WTC11 (cell line): ENCODE data around the gene PRKAG2. TPM values are rescaled to one million over a fixed set of nuclear protein-coding genes. Genes with fewer than 3 reads are reported as not detected.

Experiments used
- ATAC-seq: fragments of 200-7000 bp; cut with Tn5 transposase; 2 replicates; pipeline ENCODE4 v1.10.0; 2021; ENCODE audit warnings: mild to moderate bottlenecking, moderate library complexity
- CTCF ChIA-PET: fragments of 300-600 bp; sonication (Branson Sonifier 250); formaldehyde crosslinking; loops from one replicate; lab custom pipeline; 2021; ENCODE audit warnings: antibody characterized with exemption; lab: Charles Lee
- POLR2A ChIA-PET: fragments of 350-600 bp; sonication (Branson Sonifier 250); formaldehyde crosslinking; loops from one replicate; lab custom pipeline; 2021; ENCODE audit warnings: antibody characterized with exemption; lab: Charles Lee
- DNase-seq: peaks from one replicate; pipeline ENCODE4 v3.0.0; 2021; ENCODE audit warnings: low spot score
- H3K27ac Mint-ChIP-seq: 2 replicates; pipeline ENCODE4 v1.8.0; 2021; ENCODE audit warnings: mixed read lengths
- H3K27me3 Mint-ChIP-seq: 2 replicates; pipeline ENCODE4 v1.8.0; 2021; ENCODE audit warnings: low read depth, mild to moderate bottlenecking, moderate library complexity, mixed read lengths
- H3K36me3 Mint-ChIP-seq: 2 replicates; pipeline ENCODE4 v1.8.0; 2021; ENCODE audit warnings: mixed read lengths
- H3K4me1 Mint-ChIP-seq: 2 replicates; pipeline ENCODE4 v1.8.0; 2022; ENCODE audit warnings: mixed read lengths
- H3K4me3 Mint-ChIP-seq: 2 replicates; pipeline ENCODE4 v1.8.0; 2021; ENCODE audit warnings: mild to moderate bottlenecking, moderate library complexity, mixed read lengths
- H3K9me3 Mint-ChIP-seq: 2 replicates; pipeline ENCODE4 v1.8.0; 2021; ENCODE audit warnings: mixed read lengths
- ELF4 ChIP-seq: sonication (generic); formaldehyde crosslinking; IDR thresholded peaks from 2 replicates; pipeline ENCODE4 v1.8.1; 2022; ENCODE audit warnings: low read depth, mild to moderate bottlenecking, moderate library complexity, missing genetic modification reagents
- EMX1 ChIP-seq: fragments of 250-450 bp; sonication (Bioruptor Pico); IDR thresholded peaks from 2 replicates; pipeline ENCODE4 v1.8.0; 2021; ENCODE audit warnings: mild to moderate bottlenecking
- NR3C1 ChIP-seq: sonication (generic); formaldehyde crosslinking; conservative IDR thresholded peaks from 2 replicates; pipeline ENCODE4 v1.8.1; 2023; ENCODE audit warnings: low read depth, mild to moderate bottlenecking, missing genetic modification reagents
- PRRX2 ChIP-seq: fragments of 250-450 bp; sonication (Bioruptor Pico); IDR thresholded peaks from 2 replicates; pipeline ENCODE4 v1.8.0; 2021; ENCODE audit warnings: mild to moderate bottlenecking
- RORB ChIP-seq: fragments of 250-450 bp; sonication (Bioruptor Pico); IDR thresholded peaks from 2 replicates; pipeline ENCODE4 v1.9.0; 2021; ENCODE audit warnings: mild to moderate bottlenecking
- SOX15 ChIP-seq: fragments of 250-450 bp; sonication (Bioruptor Pico); IDR thresholded peaks from 2 replicates; pipeline ENCODE4 v1.9.0; 2021; ENCODE audit warnings: mild to moderate bottlenecking
- SP1 ChIP-seq: sonication (generic); formaldehyde crosslinking; conservative IDR thresholded peaks from 2 replicates; pipeline ENCODE4 v1.8.1; 2022; ENCODE audit warnings: missing genetic modification reagents
- TEAD4 ChIP-seq: sonication (generic); formaldehyde crosslinking; IDR thresholded peaks from 2 replicates; pipeline ENCODE4 v1.8.0; 2022; ENCODE audit warnings: mild to moderate bottlenecking, missing genetic modification reagents
- ZNF317 ChIP-seq: sonication (generic); formaldehyde crosslinking; IDR thresholded peaks from 2 replicates; pipeline ENCODE4 v1.8.1; 2023; ENCODE audit warnings: low read depth, mild to moderate bottlenecking, moderate library complexity, missing genetic modification reagents, borderline replicate concordance
- total RNA-seq: library from RNA; stranded (reverse); gene quantifications from 3 replicates; pipeline ENCODE4 v1.2.3, GENCODE V29; 2021
- TF ChIP-seq, protein P1 (sequence below): fragments of 250-450 bp; sonication (Bioruptor Pico); IDR thresholded peaks from 2 replicates; pipeline ENCODE4 v1.8.0; 2021; ENCODE audit warnings: mild to moderate bottlenecking
- TF ChIP-seq, protein P2 (sequence below): sonication (generic); formaldehyde crosslinking; IDR thresholded peaks from 2 replicates; pipeline ENCODE4 v1.8.0; 2022; ENCODE audit warnings: mild to moderate bottlenecking, missing genetic modification reagents
- TF ChIP-seq, protein P3 (sequence below): fragments of 250-450 bp; sonication (Bioruptor Pico); IDR thresholded peaks from 2 replicates; pipeline ENCODE4 v2.1.2; 2022; ENCODE audit warnings: mild to moderate bottlenecking, moderate library complexity
- TF ChIP-seq, protein P4 (sequence below): sonication (generic); formaldehyde crosslinking; IDR thresholded peaks from 2 replicates; pipeline ENCODE4 v1.8.0; 2022; ENCODE audit warnings: missing genetic modification reagents
- TF ChIP-seq, protein P5 (sequence below): fragments of 250-450 bp; sonication (Bioruptor Pico); IDR thresholded peaks from 2 replicates; pipeline ENCODE4 v1.9.0; 2021; ENCODE audit warnings: mild to moderate bottlenecking

PRKAG2 gene
- total RNA-seq, 1 experiment from 2014 or later: 20.3 TPM

DNA sequence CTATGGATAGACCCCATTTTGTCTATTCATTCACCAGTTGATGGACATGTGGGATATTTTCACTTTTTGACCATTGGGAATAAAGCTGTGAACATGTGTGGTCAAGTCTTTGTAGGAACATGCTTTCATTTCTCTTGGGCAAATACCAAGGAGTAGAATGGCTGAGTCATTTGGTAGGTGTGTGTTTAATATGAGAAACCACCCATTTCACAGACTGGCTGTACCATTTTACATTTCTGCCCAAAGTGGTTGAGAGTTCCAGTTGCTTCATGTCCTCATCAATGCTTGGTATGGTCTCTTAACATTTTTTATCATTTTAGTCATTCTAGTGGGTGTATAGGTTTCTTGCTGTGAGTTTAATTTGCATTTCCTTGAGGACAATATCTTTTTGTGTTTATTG lies 232.4 kb downstream of the PRKAG2 start:
- ChIA-PET CTCF (no interaction called here), POLR2A (no interaction called here)
- ATAC-seq: no peak
- DNase-seq: no peak
- no peaks in the 10 kb centered on the region for H3K27me3 Mint-ChIP-seq
- peaks cover 10% of the 10 kb centered on the region for H3K36me3 Mint-ChIP-seq
- peaks cover 4% of the 10 kb centered on the region; the same call in 1 of the 2 replicates for H3K4me1 Mint-ChIP-seq
- TF ChIP-seq, protein P1, sequence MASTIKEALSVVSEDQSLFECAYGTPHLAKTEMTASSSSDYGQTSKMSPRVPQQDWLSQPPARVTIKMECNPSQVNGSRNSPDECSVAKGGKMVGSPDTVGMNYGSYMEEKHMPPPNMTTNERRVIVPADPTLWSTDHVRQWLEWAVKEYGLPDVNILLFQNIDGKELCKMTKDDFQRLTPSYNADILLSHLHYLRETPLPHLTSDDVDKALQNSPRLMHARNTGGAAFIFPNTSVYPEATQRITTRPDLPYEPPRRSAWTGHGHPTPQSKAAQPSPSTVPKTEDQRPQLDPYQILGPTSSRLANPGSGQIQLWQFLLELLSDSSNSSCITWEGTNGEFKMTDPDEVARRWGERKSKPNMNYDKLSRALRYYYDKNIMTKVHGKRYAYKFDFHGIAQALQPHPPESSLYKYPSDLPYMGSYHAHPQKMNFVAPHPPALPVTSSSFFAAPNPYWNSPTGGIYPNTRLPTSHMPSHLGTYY (CRISPR knock-in tag): no peak
- TF ChIP-seq RORB: no peak
- no peak for TF ChIP-seq NR3C1 (CRISPR knock-in tag)
- TF ChIP-seq PRRX2 (CRISPR knock-in tag): no peak
- no peak for TF ChIP-seq TEAD4 (CRISPR knock-in tag)
- TF ChIP-seq, protein P2, sequence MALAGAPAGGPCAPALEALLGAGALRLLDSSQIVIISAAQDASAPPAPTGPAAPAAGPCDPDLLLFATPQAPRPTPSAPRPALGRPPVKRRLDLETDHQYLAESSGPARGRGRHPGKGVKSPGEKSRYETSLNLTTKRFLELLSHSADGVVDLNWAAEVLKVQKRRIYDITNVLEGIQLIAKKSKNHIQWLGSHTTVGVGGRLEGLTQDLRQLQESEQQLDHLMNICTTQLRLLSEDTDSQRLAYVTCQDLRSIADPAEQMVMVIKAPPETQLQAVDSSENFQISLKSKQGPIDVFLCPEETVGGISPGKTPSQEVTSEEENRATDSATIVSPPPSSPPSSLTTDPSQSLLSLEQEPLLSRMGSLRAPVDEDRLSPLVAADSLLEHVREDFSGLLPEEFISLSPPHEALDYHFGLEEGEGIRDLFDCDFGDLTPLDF: no peak
- H3K4me3 Mint-ChIP-seq: no peak overlapping the region
- H3K27ac Mint-ChIP-seq: no peak overlapping the region
- peaks cover 23% of the 10 kb centered on the region for H3K9me3 Mint-ChIP-seq

DNA sequence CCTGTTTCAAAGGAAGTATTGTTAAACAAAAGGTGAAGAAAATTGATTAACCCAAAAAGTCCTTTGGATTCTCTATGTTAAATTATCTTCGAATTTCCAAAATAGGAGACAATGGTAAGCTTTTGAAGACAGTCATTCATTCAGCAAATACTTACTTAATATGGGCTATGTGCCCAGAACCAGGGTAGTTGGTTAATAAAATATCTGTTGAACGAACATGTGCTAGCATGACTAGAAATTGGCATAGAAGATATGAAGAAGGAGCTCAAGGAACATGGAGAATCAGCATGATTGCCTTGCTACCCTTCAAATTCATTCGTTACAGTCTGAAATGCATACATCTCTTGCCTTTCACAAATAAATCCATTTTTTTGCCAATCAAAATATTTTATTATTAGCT lies 234.2 kb downstream of the PRKAG2 start:
- DNase-seq (no peak), ATAC-seq (no peak)
- Mint-ChIP-seq H3K9me3 (peaks cover 23% of the 10 kb centered on the region), H3K4me1 (peaks cover 4% of the 10 kb centered on the region; the same call in 1 of the 2 replicates), H3K36me3 (peaks cover 10% of the 10 kb centered on the region), H3K4me3 (no peak overlapping the region), H3K27ac (no peak overlapping the region), H3K27me3 (no peaks in the 10 kb centered on the region)
- ChIA-PET POLR2A (no interaction called here), CTCF (interaction anchor here (1.0 to 1.3 kb wide), 2 partner anchors 94 to 140 kb away, joined by 3 read pairs; no protein-coding TSS in a partner anchor)
- TF ChIP-seq SOX15 (CRISPR knock-in tag) (no peak), ELF4 (CRISPR knock-in tag) (no peak), ZNF317 (CRISPR knock-in tag) (no peak), SP1 (CRISPR knock-in tag) (no peak), EMX1 (CRISPR knock-in tag) (no peak)
- TF ChIP-seq, protein P3, sequence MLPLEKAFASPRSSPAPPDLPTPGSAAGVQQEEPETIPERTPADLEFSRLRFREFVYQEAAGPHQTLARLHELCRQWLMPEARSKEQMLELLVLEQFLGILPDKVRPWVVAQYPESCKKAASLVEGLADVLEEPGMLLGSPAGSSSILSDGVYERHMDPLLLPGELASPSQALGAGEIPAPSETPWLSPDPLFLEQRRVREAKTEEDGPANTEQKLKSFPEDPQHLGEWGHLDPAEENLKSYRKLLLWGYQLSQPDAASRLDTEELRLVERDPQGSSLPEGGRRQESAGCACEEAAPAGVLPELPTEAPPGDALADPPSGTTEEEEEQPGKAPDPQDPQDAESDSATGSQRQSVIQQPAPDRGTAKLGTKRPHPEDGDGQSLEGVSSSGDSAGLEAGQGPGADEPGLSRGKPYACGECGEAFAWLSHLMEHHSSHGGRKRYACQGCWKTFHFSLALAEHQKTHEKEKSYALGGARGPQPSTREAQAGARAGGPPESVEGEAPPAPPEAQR (CRISPR knock-in tag): no peak
- TF ChIP-seq, protein P4, sequence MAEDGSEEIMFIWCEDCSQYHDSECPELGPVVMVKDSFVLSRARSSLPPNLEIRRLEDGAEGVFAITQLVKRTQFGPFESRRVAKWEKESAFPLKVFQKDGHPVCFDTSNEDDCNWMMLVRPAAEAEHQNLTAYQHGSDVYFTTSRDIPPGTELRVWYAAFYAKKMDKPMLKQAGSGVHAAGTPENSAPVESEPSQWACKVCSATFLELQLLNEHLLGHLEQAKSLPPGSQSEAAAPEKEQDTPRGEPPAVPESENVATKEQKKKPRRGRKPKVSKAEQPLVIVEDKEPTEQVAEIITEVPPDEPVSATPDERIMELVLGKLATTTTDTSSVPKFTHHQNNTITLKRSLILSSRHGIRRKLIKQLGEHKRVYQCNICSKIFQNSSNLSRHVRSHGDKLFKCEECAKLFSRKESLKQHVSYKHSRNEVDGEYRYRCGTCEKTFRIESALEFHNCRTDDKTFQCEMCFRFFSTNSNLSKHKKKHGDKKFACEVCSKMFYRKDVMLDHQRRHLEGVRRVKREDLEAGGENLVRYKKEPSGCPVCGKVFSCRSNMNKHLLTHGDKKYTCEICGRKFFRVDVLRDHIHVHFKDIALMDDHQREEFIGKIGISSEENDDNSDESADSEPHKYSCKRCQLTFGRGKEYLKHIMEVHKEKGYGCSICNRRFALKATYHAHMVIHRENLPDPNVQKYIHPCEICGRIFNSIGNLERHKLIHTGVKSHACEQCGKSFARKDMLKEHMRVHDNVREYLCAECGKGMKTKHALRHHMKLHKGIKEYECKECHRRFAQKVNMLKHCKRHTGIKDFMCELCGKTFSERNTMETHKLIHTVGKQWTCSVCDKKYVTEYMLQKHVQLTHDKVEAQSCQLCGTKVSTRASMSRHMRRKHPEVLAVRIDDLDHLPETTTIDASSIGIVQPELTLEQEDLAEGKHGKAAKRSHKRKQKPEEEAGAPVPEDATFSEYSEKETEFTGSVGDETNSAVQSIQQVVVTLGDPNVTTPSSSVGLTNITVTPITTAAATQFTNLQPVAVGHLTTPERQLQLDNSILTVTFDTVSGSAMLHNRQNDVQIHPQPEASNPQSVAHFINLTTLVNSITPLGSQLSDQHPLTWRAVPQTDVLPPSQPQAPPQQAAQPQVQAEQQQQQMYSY (CRISPR knock-in tag): no peak
- TF ChIP-seq, protein P5, sequence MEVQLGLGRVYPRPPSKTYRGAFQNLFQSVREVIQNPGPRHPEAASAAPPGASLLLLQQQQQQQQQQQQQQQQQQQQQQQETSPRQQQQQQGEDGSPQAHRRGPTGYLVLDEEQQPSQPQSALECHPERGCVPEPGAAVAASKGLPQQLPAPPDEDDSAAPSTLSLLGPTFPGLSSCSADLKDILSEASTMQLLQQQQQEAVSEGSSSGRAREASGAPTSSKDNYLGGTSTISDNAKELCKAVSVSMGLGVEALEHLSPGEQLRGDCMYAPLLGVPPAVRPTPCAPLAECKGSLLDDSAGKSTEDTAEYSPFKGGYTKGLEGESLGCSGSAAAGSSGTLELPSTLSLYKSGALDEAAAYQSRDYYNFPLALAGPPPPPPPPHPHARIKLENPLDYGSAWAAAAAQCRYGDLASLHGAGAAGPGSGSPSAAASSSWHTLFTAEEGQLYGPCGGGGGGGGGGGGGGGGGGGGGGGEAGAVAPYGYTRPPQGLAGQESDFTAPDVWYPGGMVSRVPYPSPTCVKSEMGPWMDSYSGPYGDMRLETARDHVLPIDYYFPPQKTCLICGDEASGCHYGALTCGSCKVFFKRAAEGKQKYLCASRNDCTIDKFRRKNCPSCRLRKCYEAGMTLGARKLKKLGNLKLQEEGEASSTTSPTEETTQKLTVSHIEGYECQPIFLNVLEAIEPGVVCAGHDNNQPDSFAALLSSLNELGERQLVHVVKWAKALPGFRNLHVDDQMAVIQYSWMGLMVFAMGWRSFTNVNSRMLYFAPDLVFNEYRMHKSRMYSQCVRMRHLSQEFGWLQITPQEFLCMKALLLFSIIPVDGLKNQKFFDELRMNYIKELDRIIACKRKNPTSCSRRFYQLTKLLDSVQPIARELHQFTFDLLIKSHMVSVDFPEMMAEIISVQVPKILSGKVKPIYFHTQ (CRISPR knock-in tag): no peak
